Aorta (tissue), 5 donors: Measurements from ENCODE around the gene SP3. TPM values are rescaled to one million over a fixed set of nuclear protein-coding genes. Genes with fewer than 3 reads are reported as not detected.

Experiments
- ATAC-seq: fragments of 200-7000 bp; cut with Tn5 transposase; one replicate; pipeline ENCODE4 v1.9.1; 2022; ENCODE audit warnings: moderate library complexity; ENCODE audit not compliant: low FRiP score
- DNase-seq, 2 donors: peaks; one replicate each; pipeline ENCODE4 v3.0.0-alpha.2; 2020
- H3K27ac ChIP-seq, 2 donors: one replicate each; pipeline ENCODE4 v1.5.1; 2013; ENCODE audit warnings: low read length in 2 of 2, mild to moderate bottlenecking in 2 of 2, moderate library complexity in 2 of 2, control low read depth in 1 of 2, inconsistent platforms in 1 of 2, low read depth in 1 of 2
- H3K27me3 ChIP-seq, 2 donors: one replicate each; pipeline ENCODE4 v1.6.1; 2013; ENCODE audit warnings: control low read depth in 1 of 2, low read length in 1 of 2, mild to moderate bottlenecking in 1 of 2, moderate library complexity in 1 of 2; ENCODE audit not compliant: insufficient read depth in 2 of 2, control insufficient read depth in 1 of 2
- H3K36me3 ChIP-seq, 2 donors: one replicate each; pipeline ENCODE4 v1.6.1; 2013; ENCODE audit warnings: control low read depth in 1 of 2, low read length in 1 of 2, mild to moderate bottlenecking in 1 of 2; ENCODE audit not compliant: insufficient read depth in 2 of 2, control insufficient read depth in 1 of 2
- H3K4me1 ChIP-seq, 2 donors: one replicate each; pipeline ENCODE4 v1.6.1; 2013; ENCODE audit warnings: low read length in 2 of 2, control low read depth in 1 of 2, mild to moderate bottlenecking in 1 of 2, moderate library complexity in 1 of 2; ENCODE audit not compliant: insufficient read depth in 2 of 2, control insufficient read depth in 1 of 2
- H3K4me3 ChIP-seq, 2 donors: one replicate each; pipeline ENCODE4 v1.5.1; 2013; ENCODE audit warnings: low read length in 2 of 2, control low read depth in 1 of 2, mild to moderate bottlenecking in 1 of 2
- H3K9me3 ChIP-seq: one replicate; pipeline ENCODE4 v1.6.1; 2013; ENCODE audit warnings: mild to moderate bottlenecking, low read length; ENCODE audit not compliant: control insufficient read depth
- WGBS, 2 donors: extraction: QIAGEN DNeasy Blood & Tissue Kit; methylation state at CpG; one replicate each; pipeline ENCODE4 v1.1.7; 2013; 5-methylcytosine and 5-hydroxymethylcytosine counted together
- intact Hi-C, 2 donors: fragments of 100-400 bp; cut with DNase I; formaldehyde crosslinking; loops; one replicate each; pipeline versions ENCODE4 v1.14.2 to v1.15.0; 2022
- polyA plus RNA-seq, 2 donors: library from polyadenylated mRNA; stranded (reverse); fragments of 200-250 nt; gene quantifications; one replicate each; pipeline ENCODE4 v1.2.3, GENCODE V29; 2013
- total RNA-seq, 2 donors: library from RNA; stranded (reverse); fragmentation: NEBNext Ultra II Directional; extraction: Animal tissue kit (Norgen Biotek cat#: 25700); gene quantifications; one replicate each; pipeline ENCODE4 v1.2.1, GENCODE V29; 2021
- donor health status: healthy with polysubstance abuse.
- donor health status: Bipolar disorder and iron deficiency.
- donor health status: DM: no; HTN: no; CAD: no.
- donor health status: DM: no; HTN: no; CAD: no.
- donor health status: DM: yes; HTN: yes; CAD: no.

The SP3 gene
- total and polyA plus RNA-seq, 4 donors: 16.2 to 97.6 (median 52.2) TPM

DNA sequence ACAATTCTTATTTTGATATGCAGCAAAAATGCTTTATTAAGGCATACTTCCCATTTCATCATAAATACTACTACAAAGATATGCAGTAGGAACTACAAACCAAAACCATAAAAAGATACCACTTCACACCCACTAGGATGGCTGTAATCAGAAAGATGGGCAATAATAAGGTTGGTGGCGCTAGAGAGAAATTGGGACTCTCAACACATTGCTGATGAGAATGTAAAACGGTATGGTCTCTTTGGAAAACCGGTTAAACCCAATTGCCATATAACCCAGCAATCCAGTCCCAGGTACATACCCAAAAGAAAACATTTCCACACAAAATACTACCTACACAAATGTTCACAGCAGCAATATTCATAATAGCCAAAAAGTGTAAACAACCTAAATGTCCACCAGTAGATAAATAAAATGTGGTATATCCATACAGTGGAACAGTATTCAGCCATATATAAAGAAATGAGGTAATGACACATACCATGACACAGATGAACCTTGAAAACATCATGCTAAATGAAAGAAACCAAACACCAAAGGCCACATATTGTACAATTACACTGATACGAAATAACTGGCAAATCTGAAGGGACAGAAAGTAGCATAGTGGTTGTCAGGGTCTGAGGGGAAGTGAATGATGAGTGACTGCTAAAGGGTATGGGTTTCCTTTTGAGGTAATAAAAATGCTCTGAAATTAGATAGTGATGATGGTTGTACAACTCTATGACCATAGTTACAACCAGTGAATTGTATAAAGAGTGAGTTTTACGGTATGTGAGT lies 12.7 kb downstream of the SP3 start:
- DNase-seq: no peak
- Histone ChIP-seq H3K36me3 (peaks cover 3 to 8% of the 10 kb centered on the region in 2 donors), H3K27me3 (no peaks in the 10 kb centered on the region), H3K9me3 (no peaks in the 10 kb centered on the region), H3K27ac (no peak overlapping the region), H3K4me1 (peaks cover 5 to 17% of the 10 kb centered on the region in 2 donors), H3K4me3 (peak overlapping the region; percentile 8 to 10)
- ATAC-seq: no peak
- WGBS, 2 donors: 94 to 96% methylated on average over 5 of the region's 5 CpGs
- intact Hi-C loops: no loop called here

DNA sequence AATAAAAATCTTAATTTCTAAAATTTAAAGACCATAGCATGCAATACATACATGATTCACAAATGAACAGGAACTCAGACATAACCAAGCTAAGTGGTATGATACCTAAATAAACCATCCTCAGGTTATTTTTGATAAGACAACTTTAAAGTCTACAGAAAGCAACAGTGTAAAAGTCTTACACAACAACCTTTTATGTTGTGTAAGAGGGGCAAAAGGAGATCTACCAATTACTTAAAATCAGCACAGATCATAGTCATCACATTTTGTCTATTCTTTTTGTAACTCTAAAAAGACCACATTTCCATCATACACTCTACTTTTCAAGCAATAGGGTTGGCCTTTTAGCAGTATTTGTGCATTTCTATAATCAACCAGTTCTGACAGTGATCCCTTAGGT lies 16.3 kb downstream of the SP3 start:
- no peaks in the 10 kb centered on the region for H3K27me3 ChIP-seq
- no peak overlapping the region for H3K27ac ChIP-seq
- intact Hi-C loops: no loop called here
- ATAC-seq (no peak), DNase-seq (no peak)
- H3K36me3 ChIP-seq: no peaks in the 10 kb centered on the region
- H3K9me3 ChIP-seq: no peaks in the 10 kb centered on the region
- no peak overlapping the region for H3K4me3 ChIP-seq
- peaks cover 2 to 11% of the 10 kb centered on the region in 2 donors for H3K4me1 ChIP-seq

DNA sequence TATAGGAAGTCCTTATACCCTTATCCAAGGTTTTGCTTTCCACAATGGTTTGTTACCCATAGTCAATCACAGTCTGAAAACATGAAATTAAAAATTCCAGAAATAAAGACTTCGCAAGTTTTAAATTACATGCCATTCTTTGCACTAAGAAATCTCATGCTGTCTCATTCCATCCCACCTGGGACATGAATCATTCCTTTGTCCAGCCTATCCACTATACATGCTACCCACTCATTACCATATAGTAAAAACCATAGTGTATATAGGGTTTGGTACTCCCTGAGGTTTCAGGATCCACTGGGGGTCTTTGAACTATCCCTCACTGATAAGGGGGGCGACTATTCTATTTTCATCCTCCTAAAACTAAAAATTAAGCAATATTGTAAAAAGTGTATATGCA lies 17.0 kb downstream of the SP3 start:
- Histone ChIP-seq H3K4me1 (peaks cover 2 to 11% of the 10 kb centered on the region in 2 donors), H3K36me3 (no peaks in the 10 kb centered on the region), H3K27ac (no peak overlapping the region), H3K27me3 (no peaks in the 10 kb centered on the region), H3K9me3 (no peaks in the 10 kb centered on the region), H3K4me3 (no peak overlapping the region)
- 86 to 87% methylated on average over 2 of the region's 2 CpGs for WGBS, 2 donors
- intact Hi-C loops: no loop called here
- ATAC-seq: no peak
- no peak for DNase-seq

DNA sequence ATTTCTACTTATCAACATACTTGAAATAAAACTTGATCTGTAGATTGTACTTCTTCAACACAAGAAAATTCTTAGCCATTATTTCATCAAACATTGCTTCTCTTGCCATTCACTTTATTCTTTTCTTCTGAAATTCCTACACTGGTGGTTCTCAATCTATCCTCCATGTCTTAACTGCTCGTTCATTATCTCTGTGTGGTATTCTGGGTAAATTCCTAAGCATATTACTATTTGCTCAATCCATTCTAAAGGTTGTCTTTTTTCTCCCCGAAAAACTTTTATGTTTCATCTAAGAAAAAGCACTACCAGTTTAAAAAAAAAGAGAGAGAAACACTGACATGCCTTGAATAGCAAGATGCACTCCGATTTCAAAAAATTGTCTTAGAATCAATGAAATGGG lies 18.0 kb downstream of the SP3 start:
- Histone ChIP-seq H3K9me3 (no peaks in the 10 kb centered on the region), H3K4me3 (no peak overlapping the region), H3K4me1 (peaks cover 2 to 11% of the 10 kb centered on the region in 2 donors), H3K36me3 (no peaks in the 10 kb centered on the region), H3K27ac (no peak overlapping the region), H3K27me3 (no peaks in the 10 kb centered on the region)
- ATAC-seq: no peak
- DNase-seq: no peak
- intact Hi-C loops: no loop called here
- 47 to 49% methylated on average over 3 of the region's 3 CpGs for WGBS, 2 donors

DNA sequence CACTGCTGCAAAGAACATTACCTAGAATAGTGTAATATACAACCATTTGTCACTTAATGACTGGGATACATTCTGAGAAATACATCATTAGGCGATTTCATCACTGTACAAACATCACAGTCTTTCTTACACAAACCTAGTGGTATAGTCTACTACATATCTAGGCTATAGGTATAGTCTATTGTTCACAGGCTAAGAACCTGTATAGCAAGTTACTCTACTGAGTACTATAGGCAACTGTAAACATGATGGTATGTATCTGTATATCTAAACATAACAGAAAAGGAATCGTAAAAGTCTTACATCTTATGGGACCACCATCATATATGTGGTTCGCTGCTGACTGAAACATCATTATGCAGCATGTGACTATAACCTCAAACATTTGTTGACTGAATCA lies 21.4 kb downstream of the SP3 start:
- WGBS, 2 donors: 89 to 90% methylated on average over 3 of the region's 3 CpGs
- H3K27me3 ChIP-seq: no peaks in the 10 kb centered on the region
- no peak for ATAC-seq
- H3K4me3 ChIP-seq: no peak overlapping the region
- no peaks in the 10 kb centered on the region for H3K9me3 ChIP-seq
- no peaks in the 10 kb centered on the region for H3K36me3 ChIP-seq
- H3K27ac ChIP-seq: no peak overlapping the region
- H3K4me1 ChIP-seq: peaks cover 0 to 16% of the 10 kb centered on the region in 2 donors
- DNase-seq: no peak
- intact Hi-C loops: no loop called here

DNA sequence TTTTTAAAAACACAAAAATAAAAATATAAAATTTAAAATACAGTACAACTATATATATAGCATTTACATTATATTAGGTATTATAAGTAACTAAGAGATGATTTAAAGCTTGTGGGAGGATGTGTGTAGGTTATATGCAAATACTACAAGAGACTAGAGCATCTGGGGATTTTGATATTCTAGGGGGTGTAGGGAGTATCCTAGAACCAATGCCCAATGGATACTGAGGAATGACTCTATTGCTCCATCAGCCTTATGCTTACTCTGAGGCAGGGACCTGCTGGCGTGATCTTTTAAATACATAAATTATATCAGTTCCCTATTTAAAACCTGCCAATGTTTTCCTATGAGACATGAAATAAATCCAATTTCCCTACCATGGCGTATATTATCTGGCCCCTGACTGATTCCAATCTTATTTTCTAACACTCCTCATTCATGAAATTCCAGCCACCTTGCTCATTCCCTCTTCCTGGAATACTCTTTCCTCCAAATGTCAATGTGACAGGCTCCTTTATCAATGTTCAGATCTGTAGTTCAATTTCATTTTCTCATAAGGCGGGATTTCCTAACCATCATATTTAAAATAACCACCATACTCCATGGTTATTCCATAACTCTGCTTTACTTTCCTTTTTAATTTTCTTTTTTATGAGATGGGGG lies 22.2 kb downstream of the SP3 start:
- Histone ChIP-seq H3K27ac (no peak overlapping the region), H3K9me3 (no peaks in the 10 kb centered on the region), H3K4me3 (no peak overlapping the region), H3K36me3 (no peaks in the 10 kb centered on the region), H3K4me1 (peaks cover 0 to 16% of the 10 kb centered on the region in 2 donors), H3K27me3 (no peaks in the 10 kb centered on the region)
- WGBS, 2 donors: 81% methylated on average over 3 of the region's 3 CpGs
- no peak for DNase-seq
- intact Hi-C loops: no loop called here
- no peak for ATAC-seq

DNA sequence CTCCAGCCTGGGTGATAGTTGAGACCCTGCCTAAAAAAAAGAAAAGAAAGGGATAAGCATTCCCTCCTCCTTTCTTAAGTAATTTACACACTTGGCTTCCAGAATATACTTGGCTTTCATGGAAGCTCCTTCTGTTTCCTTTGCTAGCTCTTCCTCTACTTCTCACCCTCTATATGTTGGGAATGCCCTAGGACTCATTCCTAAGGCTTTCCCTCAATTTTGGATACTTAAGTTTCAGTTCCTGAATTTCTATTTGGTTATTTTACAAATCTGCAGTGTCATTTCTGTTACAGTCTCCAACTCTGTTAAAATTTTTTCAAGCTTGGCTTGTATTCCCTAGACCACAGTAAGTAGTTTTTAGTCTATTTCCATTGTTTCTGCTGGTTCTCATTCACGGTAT lies 23.6 kb downstream of the SP3 start:
- intact Hi-C loops: no loop called here
- 43 to 58% methylated on average over 1 of the region's 1 CpG for WGBS, 2 donors
- ATAC-seq: no peak
- Histone ChIP-seq H3K27me3 (no peaks in the 10 kb centered on the region), H3K4me3 (no peak overlapping the region), H3K4me1 (peaks cover 0 to 13% of the 10 kb centered on the region in 2 donors), H3K27ac (no peak overlapping the region), H3K9me3 (no peaks in the 10 kb centered on the region), H3K36me3 (no peaks in the 10 kb centered on the region)
- DNase-seq: no peak

DNA sequence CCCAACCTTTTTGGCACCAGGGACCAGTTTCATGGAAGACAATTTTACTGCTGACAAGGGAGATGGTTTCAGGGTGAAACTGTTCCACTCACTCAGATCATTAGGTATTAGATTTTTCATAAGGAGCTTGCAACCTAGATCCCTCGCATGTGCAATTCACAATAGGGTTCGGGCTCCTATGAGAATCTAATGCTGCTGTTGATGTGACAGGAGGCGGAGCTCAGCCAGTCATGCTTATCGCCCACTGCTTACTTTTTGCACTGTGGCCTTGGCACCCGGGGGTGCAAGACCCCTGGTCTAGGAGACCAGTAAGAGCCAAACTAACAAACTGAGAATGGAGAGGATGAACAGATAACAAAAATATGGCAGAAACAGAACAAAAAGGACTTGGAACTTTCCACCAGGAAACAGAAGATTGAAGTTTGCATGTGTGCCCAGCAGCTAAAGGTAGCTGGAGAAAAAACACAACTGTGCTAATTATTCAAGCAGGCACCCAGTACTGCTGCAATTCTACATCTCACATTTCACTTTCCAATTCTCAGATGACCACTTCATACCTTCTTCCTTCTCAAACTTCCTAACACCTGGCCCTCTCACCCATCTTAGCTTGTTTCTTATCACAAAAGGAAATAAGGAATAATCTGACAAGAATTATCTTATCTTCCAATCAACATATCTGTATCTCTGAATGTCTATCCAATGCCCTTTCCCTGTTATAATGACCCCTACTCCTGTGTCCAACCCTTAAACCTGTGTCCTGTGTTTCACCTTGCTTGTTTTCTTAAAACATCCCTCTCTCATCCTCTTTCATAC lies 24.8 kb downstream of the SP3 start:
- DNase-seq (no peak), ATAC-seq (no peak)
- Histone ChIP-seq H3K27me3 (no peaks in the 10 kb centered on the region), H3K4me1 (peaks cover 0 to 12% of the 10 kb centered on the region in 2 donors), H3K9me3 (no peaks in the 10 kb centered on the region), H3K36me3 (no peaks in the 10 kb centered on the region), H3K27ac (no peak overlapping the region), H3K4me3 (no peak overlapping the region)
- intact Hi-C loops: no loop called here
- WGBS, 2 donors: 88 to 91% methylated on average over 5 of the region's 5 CpGs
